BLaER1 treated with 17β-estradiol and CSF1 and Interleukin-3, amounts not matched to agents 10 nM and 100 nM (cell line): ENCODE data around the gene LTC4S.

ENCODE experiments used
- H3K27ac ChIP-seq, 11 experiments: shearing (Covaris generic); formaldehyde crosslinking; 2 replicates each; pipeline ENCODE4 v1.8.1; 2022
- H3K27me3 ChIP-seq, 11 experiments: shearing (Covaris generic); formaldehyde crosslinking; 2 replicates each; pipeline ENCODE4 v1.8.1; 2022
- H3K36me3 ChIP-seq, 11 experiments: shearing (Covaris generic); formaldehyde crosslinking; 2 replicates each; pipeline ENCODE4 v1.8.1; 2022
- H3K4me1 ChIP-seq, 10 experiments: shearing (Covaris generic); formaldehyde crosslinking; 2 replicates each; pipeline ENCODE4 v1.8.1; 2022
- H3K4me2 ChIP-seq, 11 experiments: shearing (Covaris generic); formaldehyde crosslinking; 2 replicates each; pipeline ENCODE4 v1.8.1; 2022
- H3K4me3 ChIP-seq, 10 experiments: shearing (Covaris generic); formaldehyde crosslinking; 2 replicates each; pipeline ENCODE4 v1.8.1; 2022
- H3K9ac ChIP-seq, 11 experiments: shearing (Covaris generic); formaldehyde crosslinking; 2 replicates each; pipeline ENCODE4 v1.8.1; 2022
- H3K9me3 ChIP-seq, 11 experiments: shearing (Covaris generic); formaldehyde crosslinking; replicated peaks in 1 of 11; 2 replicates each; pipeline ENCODE4 v1.8.1; 2022
- H4K20me1 ChIP-seq, 11 experiments: shearing (Covaris generic); formaldehyde crosslinking; 2 replicates each; pipeline ENCODE4 v1.8.1; 2022
- Cebpa-rat ChIP-seq, 11 experiments: shearing (Covaris generic); IDR thresholded peaks; 2 replicates each; pipeline ENCODE4 v1.8.1; 2022

The LTC4S gene

DNA sequence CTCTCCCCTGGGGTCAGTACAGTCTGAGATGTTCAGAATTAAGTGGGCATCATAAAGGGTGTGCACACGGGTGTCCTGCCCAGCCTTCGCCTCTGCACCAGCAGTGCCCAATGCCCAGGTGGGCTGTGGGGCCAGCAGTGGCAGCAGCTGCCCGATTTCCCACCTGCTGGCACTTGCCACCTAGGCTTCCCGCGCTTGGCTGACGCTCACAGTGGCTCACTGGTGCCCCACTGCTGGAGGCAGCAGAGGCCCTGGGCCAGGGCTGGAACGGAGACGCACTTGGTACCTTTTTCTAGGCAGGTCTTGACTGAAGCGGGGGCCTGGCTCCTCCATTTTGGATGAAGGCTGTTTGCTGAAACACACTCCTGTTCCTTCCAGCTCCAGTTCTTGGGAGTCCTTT is 47.8 kb downstream of the LTC4S start:
- Histone ChIP-seq H4K20me1 (peaks cover 8 to 44% (median 22%) of the 10 kb centered on the region in 11 experiments; a peak in 20 of 22 replicates), H3K9ac (no peak overlapping the region; a peak in 1 of 22 replicates), H3K4me2 (no peak overlapping the region), H3K27me3 (no peaks in the 10 kb centered on the region), H3K4me1 (peaks cover 0 to 18% (median 11%) of the 10 kb centered on the region in 10 experiments; a peak in 16 of 20 replicates), H3K36me3 (peaks cover 35 to 88% (median 82%) of the 10 kb centered on the region in 11 experiments), H3K27ac (0 out of 22 replicates have a peak overlapping the region, but pooled peaks of 1 of the 11 experiments have one; percentile 13), H3K4me3 (no peak overlapping the region), H3K9me3 (peaks cover 24 to 29% (median 27%) of the 10 kb centered on the region in 11 experiments)
- TF ChIP-seq Cebpa-rat (IDR thresholded peaks at IDR 0.05) = no peak
